ENCODE data around the gene STUB1.

DNA sequence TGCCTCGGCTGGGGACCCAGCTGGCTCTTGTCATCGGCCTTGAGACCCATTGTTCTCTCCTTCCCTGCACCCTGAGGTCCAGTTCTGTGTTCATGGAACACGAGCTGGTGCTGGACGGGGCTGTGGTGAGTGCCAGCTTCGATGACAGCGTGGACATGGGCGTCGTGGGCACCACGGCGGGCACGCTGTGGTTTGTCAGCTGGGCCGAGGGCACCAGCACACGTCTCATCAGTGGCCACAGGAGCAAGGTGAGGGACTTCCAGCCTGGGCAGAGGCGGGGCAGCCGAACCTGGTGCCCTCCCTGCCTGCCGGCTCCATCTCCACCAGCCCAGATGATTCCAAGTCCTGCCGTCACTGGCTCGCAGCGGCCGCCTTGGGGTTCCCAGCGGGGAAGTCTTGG lies 17.6 kb upstream of the STUB1 start:
- no peak for TF ChIP-seq GABPA (IDR thresholded peaks at IDR 0.05; ENCODE audit: low read depth)
- TF ChIP-seq, protein P1, sequence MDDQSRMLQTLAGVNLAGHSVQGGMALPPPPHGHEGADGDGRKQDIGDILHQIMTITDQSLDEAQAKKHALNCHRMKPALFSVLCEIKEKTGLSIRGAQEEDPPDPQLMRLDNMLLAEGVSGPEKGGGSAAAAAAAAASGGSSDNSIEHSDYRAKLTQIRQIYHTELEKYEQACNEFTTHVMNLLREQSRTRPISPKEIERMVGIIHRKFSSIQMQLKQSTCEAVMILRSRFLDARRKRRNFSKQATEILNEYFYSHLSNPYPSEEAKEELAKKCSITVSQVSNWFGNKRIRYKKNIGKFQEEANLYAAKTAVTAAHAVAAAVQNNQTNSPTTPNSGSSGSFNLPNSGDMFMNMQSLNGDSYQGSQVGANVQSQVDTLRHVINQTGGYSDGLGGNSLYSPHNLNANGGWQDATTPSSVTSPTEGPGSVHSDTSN (IDR thresholded peaks at IDR 0.05; ENCODE audit: insufficient replicate concordance, low read depth, low read length) = no peak
- no peak for TF ChIP-seq ZNF217 (IDR thresholded peaks at IDR 0.05)
- TF ChIP-seq SREBF1 (IDR thresholded peaks at IDR 0.05; ENCODE audit: low read length) = no peak
- TF ChIP-seq HDAC2 (IDR thresholded peaks at IDR 0.05) = no peak
